Stimulated activated CD4-positive, alpha-beta T cell treated with anti-CD3 and anti-CD28 coated beads, TNF-alpha, amount 100 ng/mL, for 1 hour (primary cell): ENCODE measurements around the gene ZNF729.
"Not testable (repeated sequence)": the region's sequence is repeated elsewhere in the genome, so short reads cannot be mapped to it uniquely, and the experiment has no call there.

Experiments used
- DNase-seq, 3 donors: peaks; one replicate each; pipeline ENCODE4 v3.0.0-alpha.2; 2020; ENCODE audit warnings: low read depth in 3 of 3, low spot score in 1 of 3

ZNF729 gene

DNA sequence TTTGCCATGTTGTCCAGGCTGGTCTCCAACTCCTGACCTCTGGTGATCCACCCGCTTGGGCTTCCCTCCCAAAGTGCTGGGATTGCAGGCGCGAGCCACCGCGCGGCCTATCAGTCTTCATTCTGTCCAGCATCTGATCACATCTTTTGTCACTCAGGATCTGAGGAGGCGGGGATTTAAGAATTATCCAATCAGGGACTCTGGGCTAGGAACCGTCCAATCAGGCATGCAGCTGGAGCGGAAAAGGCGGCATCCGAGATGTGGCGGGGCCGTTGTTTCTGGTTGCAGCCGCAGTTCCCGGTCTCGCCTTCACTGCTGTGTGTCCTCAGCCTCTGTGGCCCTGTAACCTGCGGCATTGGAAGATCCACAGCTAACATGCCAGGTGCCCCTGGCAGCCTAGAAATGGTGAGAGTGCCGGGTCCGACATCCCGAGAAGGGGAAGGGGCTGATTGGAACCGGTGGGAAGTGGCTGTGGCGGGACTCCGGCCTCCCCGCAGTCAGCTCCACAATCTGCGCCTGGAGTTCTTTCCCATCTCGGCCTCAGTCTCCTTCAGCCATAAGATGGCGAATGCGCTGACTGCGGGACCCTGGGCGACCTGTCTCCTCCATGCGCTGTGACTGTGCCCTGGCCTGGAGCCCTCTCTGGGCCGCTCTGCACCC is at the start of gene ZNF729:
Gene ZNF729, plus strand, starts transcription at position 291 of the 660 bp plus-strand sequence. Its CDS starts 85 bp downstream, at position 376.
- no peak for DNase-seq

- DNase-seq = no peak
These were observed 29.4 kb upstream of the ZNF729 start for GRCh38 chr19:22256856-22257255.

DNA sequence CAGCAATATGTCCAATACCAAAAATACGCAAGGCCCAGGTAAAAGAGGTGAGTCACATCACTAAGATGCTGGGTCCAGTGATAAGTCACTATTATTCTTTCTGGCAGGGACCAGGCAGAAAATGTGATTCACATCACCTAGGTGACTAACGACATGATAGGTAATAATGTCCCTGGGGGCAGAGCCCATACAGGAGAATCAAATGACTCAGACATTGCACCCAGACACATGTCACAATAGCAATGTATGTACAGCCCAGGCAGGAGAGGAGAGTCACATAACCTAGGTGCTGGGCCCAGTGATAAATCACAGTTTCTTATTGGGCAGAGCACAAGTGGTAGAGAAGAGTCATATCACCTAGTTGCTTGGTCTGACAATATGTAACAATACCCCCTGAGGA is 28.9 kb upstream of the ZNF729 start:
- no peak for DNase-seq

DNA sequence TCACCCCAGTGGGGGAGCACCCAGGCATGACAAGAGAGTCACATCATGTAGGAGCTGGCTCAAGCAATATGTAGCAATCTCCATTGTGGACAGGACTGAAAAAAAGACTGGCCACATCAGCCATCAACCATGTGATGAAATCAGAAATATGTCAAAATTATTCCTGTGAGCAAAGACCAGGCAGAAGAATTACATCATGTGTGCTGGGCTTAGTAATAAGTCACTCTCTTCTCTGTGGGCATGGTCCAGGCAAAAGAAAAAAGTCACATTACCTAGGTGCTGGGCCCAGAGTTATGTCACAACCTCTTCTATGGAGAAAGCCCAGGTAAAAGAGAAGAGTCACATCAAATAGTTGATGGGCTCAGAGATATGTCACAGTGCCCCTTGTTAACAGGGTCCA is 28.3 kb upstream of the ZNF729 start:
- DNase-seq = no peak

- DNase-seq = no peak
These were observed 25.7 kb upstream of the ZNF729 start for GRCh38 chr19:22260499-22260898.

- no peak for DNase-seq
These were observed 24.6 kb upstream of the ZNF729 start for GRCh38 chr19:22261596-22261995.

GRCh38 chr19:22263121-22263520 is 23.1 kb upstream of the ZNF729 start:
- no peak for DNase-seq

DNA sequence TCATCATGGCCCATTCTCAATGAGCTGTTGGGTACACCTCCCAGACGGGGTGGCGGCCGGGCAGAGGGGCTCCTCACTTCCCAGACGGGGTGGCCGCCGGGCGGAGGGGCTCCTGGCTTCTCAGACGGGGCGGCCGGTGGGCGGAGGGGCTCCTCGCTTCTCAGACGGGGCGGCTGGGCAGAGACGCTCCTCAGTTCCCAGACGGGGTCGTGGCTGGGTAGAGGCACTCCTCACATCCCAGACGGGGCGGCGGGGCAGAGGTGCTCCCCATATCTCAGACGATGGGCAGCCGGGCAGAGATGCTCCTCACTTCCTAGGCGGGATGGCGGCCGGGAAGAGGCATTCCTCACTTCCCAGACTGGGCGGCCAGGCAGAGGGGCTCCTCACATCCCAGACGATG is 35.3 kb downstream of the ZNF729 start:
- not testable (repeated sequence) for DNase-seq

DNA sequence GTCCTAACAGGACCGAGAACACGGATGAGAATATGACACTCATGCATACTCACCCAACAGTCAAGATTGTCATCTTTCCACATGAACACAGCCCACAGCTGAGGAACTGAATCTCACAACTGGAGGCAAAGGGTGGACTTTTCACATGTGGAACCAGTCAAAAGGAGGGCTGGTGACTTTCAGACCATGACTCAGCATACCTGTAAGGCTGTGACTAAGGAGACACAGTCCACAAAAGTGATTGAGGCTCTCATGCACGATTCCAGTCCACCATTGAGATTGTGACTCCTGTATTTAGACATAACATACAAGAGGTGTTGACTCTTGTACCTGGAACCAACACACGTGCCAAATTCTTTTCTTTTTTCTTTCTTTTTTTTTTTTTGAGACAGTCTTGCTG is 40.0 kb downstream of the ZNF729 start:
- no peak for DNase-seq

DNA sequence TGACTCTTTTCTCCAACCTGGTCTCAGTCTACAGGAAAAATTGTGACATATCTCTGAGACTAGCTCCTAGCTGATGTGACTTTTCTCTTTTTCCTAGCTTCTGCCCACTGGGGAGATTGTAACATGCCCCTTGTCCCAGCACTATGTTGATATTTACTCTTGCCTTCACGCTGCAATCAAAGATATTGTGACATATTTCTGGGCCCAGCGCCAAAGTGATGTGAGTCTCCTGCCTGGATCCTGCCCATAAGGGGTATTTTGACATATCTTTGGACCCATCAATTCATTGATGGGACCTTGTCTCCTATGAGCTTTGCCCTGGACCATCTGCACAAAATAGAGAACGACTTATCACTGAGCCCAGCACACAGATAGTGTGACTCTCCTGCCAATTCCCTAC is 41.1 kb downstream of the ZNF729 start:
- DNase-seq = no peak

DNA sequence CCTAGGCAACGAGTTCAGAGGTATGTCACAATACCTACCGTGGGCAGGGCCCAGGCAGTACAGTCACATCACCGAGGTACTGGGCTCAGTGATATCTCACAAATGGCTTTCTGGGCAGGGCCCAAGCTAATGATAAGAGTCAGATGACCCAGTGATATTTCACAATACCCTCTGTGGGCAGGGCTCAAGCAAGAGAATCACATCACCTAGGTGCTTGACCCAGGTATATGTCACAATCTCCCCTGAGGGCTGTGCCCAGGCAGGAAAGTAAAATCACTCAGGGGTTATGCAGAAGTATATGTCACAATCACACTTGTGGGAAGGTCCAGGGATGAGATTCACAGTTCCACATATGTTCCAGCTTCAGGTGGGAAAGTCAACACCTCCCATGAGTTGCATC is 45.3 kb downstream of the ZNF729 start:
- no peak for DNase-seq

GRCh38 chr19:22332924-22333323 is 46.7 kb downstream of the ZNF729 start:
- DNase-seq = no peak

DNA sequence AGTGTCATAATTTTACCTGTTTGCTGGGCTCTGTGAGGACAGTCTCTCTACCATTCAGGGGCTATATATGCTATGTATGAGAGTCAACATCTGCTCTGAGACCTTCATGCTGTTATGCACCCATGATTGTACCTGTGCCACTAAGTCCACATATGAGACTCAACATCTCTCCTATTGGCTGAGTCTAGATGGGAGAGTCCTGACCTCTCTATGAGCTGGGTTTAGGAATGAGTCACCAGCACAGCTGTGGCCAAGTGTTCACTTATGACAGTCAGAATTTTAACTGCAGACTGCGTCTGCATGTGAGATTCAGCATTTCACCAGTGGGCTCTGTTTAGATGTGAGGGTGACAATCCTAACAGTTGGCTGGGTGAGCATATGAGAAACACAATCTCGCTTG is 49.5 kb downstream of the ZNF729 start:
- DNase-seq = no peak

DNA sequence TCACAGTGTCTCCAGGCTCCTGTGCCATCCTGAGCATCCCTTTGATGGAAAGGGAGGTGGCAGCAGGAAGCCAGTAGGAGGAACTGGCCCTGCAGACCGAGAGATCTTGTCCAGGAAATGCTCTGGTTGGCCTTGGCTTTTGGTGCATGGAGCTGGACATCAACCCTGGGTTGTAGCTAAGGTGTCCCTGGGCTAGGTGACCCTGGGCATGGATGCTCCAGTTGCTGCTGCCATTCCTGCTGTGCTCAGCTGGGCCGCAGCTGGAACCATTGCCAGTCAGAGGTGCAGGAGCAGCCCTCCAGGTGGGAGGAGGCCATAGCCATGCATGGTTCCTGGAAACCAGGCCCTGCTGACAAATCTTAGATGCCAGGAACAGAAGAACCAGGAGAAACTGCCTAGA is 68.4 kb downstream of the ZNF729 start:
- no peak for DNase-seq
